ENCODE data around the gene SERINC2.
"Not testable (repeated sequence)": the region's sequence is repeated elsewhere in the genome, so short reads cannot be mapped to it uniquely, and the experiment has no call there.

Gene SERINC2

GRCh38 chr1:31416101-31416736 lies 3.2 kb downstream of the SERINC2 start:
- DNase-seq, result no peak

- no peak for DNase-seq
Measured at GRCh38 chr1:31417148-31417547, 4.1 kb downstream of the SERINC2 start.

GRCh38 chr1:31418626-31419323 lies 5.8 kb downstream of the SERINC2 start:
- DNase-seq, result no peak

DNA sequence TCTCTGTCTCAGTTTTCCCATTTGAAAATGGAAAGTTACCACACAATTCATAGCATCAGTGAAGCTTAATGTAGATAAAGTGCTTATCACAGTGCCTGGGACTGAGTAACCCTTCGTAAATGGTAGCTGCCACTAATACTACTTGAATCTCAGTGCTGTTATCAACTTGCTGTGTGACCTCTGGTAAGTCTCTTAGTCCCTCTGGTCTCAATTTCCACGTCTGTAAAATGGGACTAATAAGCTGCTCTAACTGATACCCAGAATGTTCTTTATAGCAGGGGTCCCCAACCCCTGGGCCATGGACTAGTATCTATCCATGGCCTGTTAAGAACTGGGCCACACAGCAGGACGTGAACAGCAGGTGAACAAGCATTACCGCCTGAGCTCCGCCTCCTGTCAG lies 7.7 kb downstream of the SERINC2 start:
- no peak for DNase-seq

DNA sequence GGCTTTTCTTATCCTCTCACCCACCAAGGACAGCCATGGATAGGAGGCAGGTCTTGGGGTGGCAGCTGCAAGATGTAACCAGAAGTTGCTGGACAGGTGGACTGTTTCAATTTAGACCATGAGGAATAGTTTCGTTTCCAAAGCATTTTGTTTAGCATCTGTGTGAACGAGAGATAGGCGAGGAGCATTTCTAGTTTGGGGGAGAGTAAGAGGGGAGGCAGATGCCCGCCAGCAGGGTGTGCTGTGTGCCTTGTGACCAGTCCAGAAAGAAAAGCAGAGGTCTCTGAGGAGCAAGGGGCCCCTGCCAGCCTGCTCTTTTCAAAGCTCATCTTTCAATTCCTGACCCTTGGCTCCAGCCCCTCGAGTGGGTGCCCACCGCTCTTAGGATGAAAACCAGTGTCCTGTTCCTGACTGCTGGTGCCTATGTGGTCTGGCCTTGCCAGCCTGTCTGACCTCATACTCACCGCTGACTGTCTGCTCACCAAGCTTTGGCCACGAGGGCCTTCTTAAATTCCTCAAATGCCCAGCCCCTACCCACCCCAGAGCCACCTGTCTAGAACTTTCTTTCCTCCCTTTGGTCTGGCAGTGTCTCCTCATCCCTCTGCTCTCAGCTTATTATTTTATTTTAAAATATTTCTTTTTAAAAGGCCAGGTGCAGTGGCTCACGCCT lies 8.5 kb downstream of the SERINC2 start:
- no peak for DNase-seq

DNA sequence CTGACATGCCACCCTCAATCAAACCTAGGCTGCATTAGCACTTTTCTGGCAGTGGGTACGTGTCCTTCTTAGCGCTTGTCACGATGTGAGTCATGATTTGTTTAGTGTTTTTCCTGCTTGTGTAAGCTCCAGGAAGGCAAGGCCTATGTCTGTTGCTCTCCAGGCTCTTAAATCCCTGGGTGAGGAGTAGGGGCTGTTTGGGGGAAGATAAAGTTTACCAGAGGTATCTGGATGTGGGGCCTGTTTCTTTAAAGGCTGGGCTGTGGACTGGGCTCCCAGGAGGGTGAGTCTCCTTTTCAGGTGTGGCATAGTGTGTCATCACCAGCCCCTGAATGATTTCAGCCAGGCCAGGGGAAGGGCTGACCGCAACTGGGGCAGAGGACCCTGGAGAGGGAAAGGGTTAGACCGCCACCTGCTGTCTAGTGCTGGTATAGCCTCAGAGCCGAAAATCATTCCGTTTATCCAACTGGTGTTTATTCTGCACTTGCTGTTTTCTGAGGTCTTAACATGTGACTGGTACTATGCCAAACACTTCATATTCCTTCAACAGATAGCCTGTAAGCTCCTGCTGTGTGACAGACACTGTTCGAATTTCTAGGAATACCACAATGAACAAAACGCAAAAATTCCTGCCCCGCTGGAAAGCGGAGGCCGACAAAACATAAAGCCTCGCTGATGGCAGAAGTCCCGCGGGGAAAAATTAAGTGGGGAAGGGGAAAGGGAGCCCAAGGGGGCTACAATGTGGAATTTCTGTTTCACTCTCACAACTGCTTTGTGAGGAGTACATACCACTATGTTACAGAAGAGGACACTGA lies 9.7 kb downstream of the SERINC2 start:
- DNase-seq, result peak; percentile 48

GRCh38 chr1:31423418-31423947 lies 10.5 kb downstream of the SERINC2 start:
- no peak for DNase-seq

DNA sequence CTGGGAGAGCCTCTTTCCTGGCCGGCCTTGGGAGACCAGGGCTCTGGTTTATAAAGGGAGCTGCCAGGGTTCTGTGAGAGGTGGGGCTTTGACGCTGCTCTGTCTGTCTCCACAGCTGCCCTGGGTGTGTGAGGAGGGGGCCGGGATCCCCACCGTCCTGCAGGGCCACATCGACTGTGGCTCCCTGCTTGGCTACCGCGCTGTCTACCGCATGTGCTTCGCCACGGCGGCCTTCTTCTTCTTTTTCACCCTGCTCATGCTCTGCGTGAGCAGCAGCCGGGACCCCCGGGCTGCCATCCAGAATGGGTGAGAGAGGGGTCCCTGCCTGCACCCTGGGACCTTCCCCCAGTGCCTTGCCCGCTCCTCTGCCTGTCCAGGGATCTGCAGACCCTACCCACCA lies 11.6 kb downstream of the SERINC2 start:
- DNase-seq, result no peak

- DNase-seq, result no peak
Measured at GRCh38 chr1:31425301-31426081, 12.5 kb downstream of the SERINC2 start.

DNA sequence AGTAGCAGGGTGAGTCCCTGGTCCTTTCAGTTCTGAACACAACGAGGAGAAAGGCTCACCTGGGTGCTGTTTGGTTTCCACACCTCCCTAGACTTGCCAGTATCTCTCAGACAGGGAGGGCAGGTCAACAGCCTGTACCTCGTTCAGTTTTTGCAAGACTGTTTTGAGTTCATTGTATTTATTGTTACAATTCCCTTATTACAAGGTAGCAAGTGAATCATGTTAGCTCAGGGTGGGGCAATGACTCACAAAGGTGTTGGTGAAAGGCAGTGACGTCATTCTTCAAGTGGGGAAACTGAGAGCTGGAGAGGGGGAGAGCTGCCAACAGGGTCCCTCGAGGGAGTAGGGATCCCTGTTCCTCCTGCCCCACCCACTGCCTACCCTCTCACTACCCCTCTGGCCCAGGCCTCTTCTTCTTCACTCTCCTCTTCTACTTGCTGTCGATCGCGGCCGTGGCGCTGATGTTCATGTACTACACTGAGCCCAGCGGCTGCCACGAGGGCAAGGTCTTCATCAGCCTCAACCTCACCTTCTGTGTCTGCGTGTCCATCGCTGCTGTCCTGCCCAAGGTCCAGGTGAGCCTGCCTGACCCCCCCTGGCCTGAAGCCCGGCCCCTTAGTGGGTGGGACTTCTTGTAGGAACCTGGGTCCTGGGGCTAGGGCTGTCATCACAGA lies 13.4 kb downstream of the SERINC2 start:
- DNase-seq, result no peak

- no peak for DNase-seq
Measured at GRCh38 chr1:31427322-31427721, 14.3 kb downstream of the SERINC2 start.

- DNase-seq, result no peak
Measured at GRCh38 chr1:31428436-31429221, 15.6 kb downstream of the SERINC2 start.

DNA sequence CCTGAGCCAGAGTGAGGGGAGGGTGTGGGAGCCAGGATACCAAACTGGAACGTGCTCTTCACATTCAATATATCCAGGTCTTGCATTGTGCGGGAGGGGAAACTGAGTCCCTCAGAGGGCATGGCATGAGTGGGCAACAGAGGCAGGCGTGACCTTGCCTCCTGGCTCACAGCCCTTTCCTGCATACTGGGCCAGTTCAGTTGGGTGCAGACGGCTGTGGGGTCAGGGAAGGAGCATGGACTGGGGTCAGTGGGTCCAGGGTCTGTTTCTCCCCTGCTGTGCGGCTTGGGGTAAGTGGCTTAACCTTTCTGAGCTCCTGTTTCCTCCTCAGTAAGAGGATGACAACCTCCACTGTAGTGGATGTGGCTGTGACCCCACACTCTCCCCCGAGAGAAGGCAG lies 16.6 kb downstream of the SERINC2 start:
- no peak for DNase-seq

GRCh38 chr1:31431351-31432257 lies 18.6 kb downstream of the SERINC2 start:
- DNase-seq, result not testable (repeated sequence)

- no peak for DNase-seq
Measured at GRCh38 chr1:31432592-31433395, 19.8 kb downstream of the SERINC2 start.

DNA sequence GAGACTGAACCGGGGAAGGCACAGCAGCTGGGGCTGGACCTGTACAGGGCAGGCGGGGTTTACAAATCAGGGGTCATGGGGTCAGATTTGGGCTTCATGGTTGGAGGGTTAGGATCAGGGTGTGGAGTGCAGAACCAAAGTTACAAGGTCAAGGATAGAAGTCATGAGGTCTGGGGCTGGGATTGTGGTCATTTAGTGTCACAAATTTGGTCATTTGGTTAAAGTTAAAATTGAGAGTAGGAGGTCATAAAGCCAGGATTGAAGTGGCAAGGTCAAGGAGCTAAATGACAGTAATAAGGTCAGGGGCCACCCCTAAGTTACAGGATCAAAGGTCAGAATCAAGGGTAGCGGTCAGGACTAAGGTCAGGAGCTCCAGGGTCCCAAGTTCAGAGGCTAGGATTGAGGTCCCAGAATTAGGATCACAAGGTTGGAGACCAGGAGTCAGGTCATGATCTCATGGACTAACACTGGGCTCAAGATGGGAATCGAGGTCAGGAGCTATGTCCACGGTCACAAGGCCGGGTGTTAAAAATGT lies 20.4 kb downstream of the SERINC2 start:
- no peak for DNase-seq

GRCh38 chr1:31434101-31434871 lies 21.3 kb downstream of the SERINC2 start:
- DNase-seq, result no peak

DNA sequence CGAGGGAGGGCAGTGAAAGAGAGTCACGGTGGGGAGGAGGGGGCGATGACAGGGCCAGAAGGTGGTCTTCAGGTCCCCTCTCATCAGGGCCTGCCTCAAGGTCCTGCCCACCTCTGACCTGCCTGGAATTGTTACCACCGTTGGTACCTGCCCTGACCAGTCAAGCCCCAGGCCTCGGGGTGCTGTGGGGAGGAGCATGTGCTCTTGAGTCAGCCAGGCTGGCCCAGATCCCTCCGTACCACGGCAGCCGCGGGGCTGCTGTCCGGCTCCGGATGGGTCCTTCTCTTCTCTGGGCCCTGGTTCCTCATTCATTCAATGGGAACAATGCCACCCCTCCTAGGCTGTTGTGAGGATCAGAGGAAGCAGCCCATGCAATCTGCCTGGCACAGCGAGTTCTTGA lies 22.0 kb downstream of the SERINC2 start:
- no peak for DNase-seq

Data from activated CD4-positive, alpha-beta T cell treated with anti-CD3 and anti-CD28 coated beads for 1 hour (primary cell).